DND-41 (cell line): Measurements from ENCODE around the gene SRD5A1.

Experiments
- EZH2 ChIP-seq: IDR thresholded peaks from 3 replicates; pipeline ENCODE4 v1.6.1; 2012; ENCODE audit warnings: borderline replicate concordance, low read depth, mild to moderate bottlenecking, moderate library complexity, low read length, inconsistent platforms; ENCODE audit not compliant: severe bottlenecking
- TF ChIP-seq, protein P1 (sequence below): IDR thresholded peaks from 2 replicates; pipeline ENCODE4 v1.5.1; 2012; ENCODE audit warnings: borderline replicate concordance, low read length, moderate library complexity, mild to moderate bottlenecking; ENCODE audit not compliant: poor library complexity, severe bottlenecking; ENCODE audit errors: extremely low read depth

DNA sequence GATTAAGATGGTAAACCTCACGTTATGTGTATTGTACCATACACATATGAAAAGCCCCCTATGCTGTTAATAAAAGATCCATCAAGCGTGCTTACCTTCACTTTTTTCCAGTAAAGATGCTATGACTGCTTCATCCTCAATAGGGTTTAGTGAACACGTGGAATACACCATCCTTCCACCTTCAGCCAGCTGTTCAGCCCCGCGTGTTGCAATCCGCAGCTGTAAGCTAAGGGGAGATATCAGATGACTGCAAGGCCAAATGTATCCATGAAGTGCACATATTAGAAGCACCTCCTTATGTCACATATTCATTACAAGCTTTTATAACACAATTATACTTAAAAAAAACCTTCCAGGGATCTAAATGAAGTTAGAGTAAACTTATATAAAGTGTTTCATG lies 16.6 kb upstream of the SRD5A1 start:
- TF ChIP-seq, protein P1, sequence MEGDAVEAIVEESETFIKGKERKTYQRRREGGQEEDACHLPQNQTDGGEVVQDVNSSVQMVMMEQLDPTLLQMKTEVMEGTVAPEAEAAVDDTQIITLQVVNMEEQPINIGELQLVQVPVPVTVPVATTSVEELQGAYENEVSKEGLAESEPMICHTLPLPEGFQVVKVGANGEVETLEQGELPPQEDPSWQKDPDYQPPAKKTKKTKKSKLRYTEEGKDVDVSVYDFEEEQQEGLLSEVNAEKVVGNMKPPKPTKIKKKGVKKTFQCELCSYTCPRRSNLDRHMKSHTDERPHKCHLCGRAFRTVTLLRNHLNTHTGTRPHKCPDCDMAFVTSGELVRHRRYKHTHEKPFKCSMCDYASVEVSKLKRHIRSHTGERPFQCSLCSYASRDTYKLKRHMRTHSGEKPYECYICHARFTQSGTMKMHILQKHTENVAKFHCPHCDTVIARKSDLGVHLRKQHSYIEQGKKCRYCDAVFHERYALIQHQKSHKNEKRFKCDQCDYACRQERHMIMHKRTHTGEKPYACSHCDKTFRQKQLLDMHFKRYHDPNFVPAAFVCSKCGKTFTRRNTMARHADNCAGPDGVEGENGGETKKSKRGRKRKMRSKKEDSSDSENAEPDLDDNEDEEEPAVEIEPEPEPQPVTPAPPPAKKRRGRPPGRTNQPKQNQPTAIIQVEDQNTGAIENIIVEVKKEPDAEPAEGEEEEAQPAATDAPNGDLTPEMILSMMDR, result no peak
- no peak for TF ChIP-seq EZH2
